Muscle of leg (tissue), 11 donors: ENCODE measurements around the gene ADGRV1. TPM values are rescaled to one million over a fixed set of nuclear protein-coding genes. Genes with fewer than 3 reads are reported as not detected.
"Not testable (repeated sequence)": the region's sequence is repeated elsewhere in the genome, so short reads cannot be mapped to it uniquely, and the experiment has no call there.

Experiments used
- DNase-seq: peaks from one replicate; pipeline ENCODE4 v3.0.0; 2013
- H3K27ac ChIP-seq: one replicate; pipeline ENCODE4 v1.5.1; 2013; ENCODE audit warnings: mild to moderate bottlenecking, low read length, control low read depth
- H3K27me3 ChIP-seq: one replicate; pipeline ENCODE4 v1.6.1; 2013; ENCODE audit warnings: low read length; ENCODE audit not compliant: control insufficient read depth, insufficient read depth
- H3K36me3 ChIP-seq: one replicate; pipeline ENCODE4 v1.6.1; 2013; ENCODE audit warnings: low read length; ENCODE audit not compliant: control insufficient read depth, insufficient read depth
- H3K4me1 ChIP-seq: one replicate; pipeline ENCODE4 v1.6.1; 2013; ENCODE audit warnings: low read length; ENCODE audit not compliant: control insufficient read depth, insufficient read depth
- H3K4me3 ChIP-seq: one replicate; pipeline ENCODE4 v1.5.1; 2013; ENCODE audit warnings: low read length, control low read depth
- H3K9me3 ChIP-seq: replicated peaks from 2 replicates; pipeline ENCODE4 v1.6.1; 2013; ENCODE audit warnings: low read depth, low read length; ENCODE audit not compliant: control insufficient read depth
- WGBS: methylation state at CpG from one replicate; pipeline ENCODE4 v1.1.5; 2013; ENCODE audit warnings: missing lambda C conversion rate; ENCODE audit not compliant: insufficient coverage; 5-methylcytosine and 5-hydroxymethylcytosine counted together
- polyA plus RNA-seq, 8 donors: library from polyadenylated mRNA; unstranded; fragments of 120-200 nt; gene quantifications; one replicate each; pipeline versions ENCODE4 v1.2.1 to v1.2.3, GENCODE V29; 2013; ENCODE audit warnings: inconsistent platforms in 1 of 8, low replicate concordance in 1 of 8; ENCODE audit not compliant: insufficient read length in 8 of 8, insufficient read depth in 1 of 8
- total RNA-seq: library from RNA; stranded (reverse); fragments of 120-200 nt; gene quantifications from one replicate; pipeline ENCODE4 v1.2.4, GENCODE V29; 2013

ADGRV1 gene
- total and polyA plus RNA-seq, 9 donors: 0.49 to 2.5 (median 0.88) TPM

DNA sequence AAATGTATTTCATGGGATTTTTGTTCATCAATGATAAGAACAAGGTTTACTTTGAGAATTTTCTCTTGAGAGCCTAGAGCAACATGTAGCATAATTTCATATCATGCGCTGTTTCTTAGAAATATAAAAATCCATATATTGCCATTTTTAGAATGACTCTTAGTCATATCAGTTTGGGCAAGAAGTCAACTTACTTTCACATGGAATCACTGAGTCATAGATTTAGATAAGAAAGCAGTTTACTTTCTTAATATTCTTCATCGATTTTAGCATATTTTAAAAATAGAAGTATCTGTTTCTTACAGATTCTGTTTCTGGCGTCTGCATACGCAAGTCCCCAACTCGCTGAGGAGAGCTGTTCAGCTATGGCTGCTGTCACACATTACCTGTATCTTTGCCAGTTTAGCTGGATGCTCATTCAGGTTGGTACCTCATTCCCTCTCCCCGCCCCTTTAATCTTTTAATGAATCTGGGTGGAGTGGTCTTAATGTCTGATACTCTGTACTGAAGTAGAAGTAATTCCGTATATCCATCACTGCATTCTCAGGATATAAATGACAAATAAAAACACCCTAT, 406.6 kb downstream of the ADGRV1 start:
- WGBS: 91% methylated on average over 3 of the region's 7 CpGs
- Histone ChIP-seq H3K9me3 (no peaks in the 10 kb centered on the region), H3K4me1 (no peaks in the 10 kb centered on the region), H3K27ac (no peak overlapping the region), H3K36me3 (no peaks in the 10 kb centered on the region), H3K27me3 (no peaks in the 10 kb centered on the region), H3K4me3 (no peak overlapping the region)
- DNase-seq: no peak

DNA sequence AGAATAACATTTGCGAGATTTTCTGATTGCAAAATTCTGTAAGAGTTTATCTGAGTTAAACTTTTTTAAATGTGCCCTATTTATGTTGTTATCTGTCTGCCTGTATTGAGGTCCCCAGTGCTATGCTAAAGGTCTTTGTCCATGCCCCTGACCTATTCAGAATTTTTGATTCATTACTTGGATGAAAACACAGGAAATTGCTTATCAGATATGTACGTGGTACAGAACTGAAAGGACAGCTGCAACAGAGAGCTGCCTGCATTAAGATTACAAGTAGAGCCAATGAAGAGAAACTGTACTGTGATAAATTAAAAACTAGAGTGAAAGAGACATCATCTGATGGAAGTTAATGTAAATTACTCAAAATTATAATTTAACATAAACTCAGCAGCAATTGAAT, 408.8 kb downstream of the ADGRV1 start:
- no peaks in the 10 kb centered on the region for H3K27me3 ChIP-seq
- H3K27ac ChIP-seq: no peak overlapping the region
- no peak overlapping the region for H3K4me3 ChIP-seq
- no peaks in the 10 kb centered on the region for H3K4me1 ChIP-seq
- DNase-seq: no peak
- no peaks in the 10 kb centered on the region for H3K36me3 ChIP-seq
- no CpG with 5 or more reads among the region's 2 CpGs for WGBS
- no peaks in the 10 kb centered on the region for H3K9me3 ChIP-seq

DNA sequence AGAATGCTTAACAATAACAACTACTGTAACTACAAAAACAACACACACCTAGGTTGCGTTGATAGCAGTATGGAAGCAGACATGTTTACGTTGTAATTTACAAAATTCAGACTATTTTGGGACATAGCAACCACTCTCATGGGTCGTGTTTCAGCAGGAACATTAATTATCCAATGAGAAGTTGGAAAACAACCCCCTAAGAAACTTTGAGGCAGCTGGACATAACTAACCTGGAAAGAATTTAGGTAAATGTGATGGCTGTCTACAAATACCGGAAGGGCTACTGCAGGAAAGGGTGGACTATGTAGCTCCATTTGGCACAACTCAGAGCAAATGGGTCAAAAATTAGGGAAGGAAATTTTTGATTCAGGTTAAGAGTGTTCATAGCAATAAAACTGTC, 409.3 kb downstream of the ADGRV1 start:
- no peak for DNase-seq
- Histone ChIP-seq H3K4me1 (no peaks in the 10 kb centered on the region), H3K27ac (no peak overlapping the region), H3K4me3 (no peak overlapping the region), H3K36me3 (no peaks in the 10 kb centered on the region), H3K27me3 (no peaks in the 10 kb centered on the region), H3K9me3 (no peaks in the 10 kb centered on the region)
- 75% methylated on average over 1 of the region's 4 CpGs for WGBS

DNA sequence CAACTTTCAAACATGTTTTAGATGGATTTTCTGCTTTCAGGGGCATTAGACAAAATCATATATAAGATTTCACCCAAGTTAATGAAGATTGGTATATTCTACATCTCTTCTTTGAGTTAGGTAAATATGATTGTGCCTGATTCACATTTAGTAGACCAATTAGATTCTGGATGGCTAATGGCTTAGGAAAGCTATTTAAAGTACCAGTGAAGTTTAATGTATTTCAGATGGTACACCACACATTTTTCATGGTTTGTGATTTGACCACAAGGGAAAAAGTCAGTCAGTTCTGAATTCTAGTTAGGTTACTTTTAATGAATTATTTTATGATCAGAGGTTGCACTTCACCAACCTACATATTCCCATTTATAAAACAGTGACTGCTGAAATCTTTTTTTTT, 409.7 kb downstream of the ADGRV1 start:
- Histone ChIP-seq H3K27ac (no peak overlapping the region), H3K9me3 (no peaks in the 10 kb centered on the region), H3K4me1 (no peaks in the 10 kb centered on the region), H3K27me3 (no peaks in the 10 kb centered on the region), H3K4me3 (no peak overlapping the region), H3K36me3 (no peaks in the 10 kb centered on the region)
- no peak for DNase-seq

DNA sequence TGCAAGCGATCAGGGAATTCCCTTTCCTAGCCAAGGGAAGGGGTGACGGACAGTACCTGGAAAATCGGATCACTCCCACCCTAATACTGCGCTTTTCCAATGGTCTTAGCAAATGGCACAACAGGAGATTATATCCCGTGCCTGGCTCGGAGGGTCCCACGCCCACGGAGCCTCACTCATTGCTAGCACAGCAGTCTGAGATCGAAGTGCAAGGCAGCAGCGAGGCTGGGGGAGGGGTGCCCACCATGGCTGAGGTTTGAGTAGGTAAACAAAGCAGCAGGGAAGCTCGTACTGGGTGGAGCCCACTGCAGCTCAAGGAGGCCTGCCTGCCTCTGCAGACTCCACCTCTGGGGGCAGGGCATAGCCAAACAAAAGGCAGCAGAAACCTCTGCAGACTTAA, 411.3 kb downstream of the ADGRV1 start:
- not testable (repeated sequence) for H3K36me3 ChIP-seq, H3K27ac ChIP-seq, H3K4me3 ChIP-seq, H3K27me3 ChIP-seq, DNase-seq, H3K9me3 ChIP-seq, H3K4me1 ChIP-seq
- 97% methylated on average over 8 of the region's 11 CpGs for WGBS

DNA sequence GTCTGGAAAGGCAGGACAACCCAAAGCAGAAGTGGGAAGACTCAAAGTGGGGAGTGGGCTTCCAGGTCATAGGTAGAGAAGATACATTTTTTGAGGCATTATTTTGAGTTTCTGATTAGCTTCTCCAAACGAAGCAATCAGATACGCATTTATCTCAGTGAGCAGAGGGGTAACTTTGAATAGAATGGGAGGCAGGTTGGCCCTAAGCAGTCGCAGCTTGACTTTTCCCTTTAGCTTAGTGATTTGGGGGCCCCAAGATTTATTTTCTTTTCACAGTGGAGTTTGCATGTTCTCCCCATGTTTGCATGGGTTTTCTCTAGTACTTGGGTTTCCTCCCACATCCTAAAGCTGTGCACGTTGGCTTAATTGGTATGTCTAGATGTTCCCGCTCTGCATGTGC, 422.6 kb downstream of the ADGRV1 start:
- H3K27me3 ChIP-seq: no peaks in the 10 kb centered on the region
- H3K9me3 ChIP-seq: no peaks in the 10 kb centered on the region
- H3K36me3 ChIP-seq: no peaks in the 10 kb centered on the region
- H3K4me3 ChIP-seq: no peak overlapping the region
- no peaks in the 10 kb centered on the region for H3K4me1 ChIP-seq
- no peak overlapping the region for H3K27ac ChIP-seq
- DNase-seq: no peak
- WGBS: 93% methylated on average over 3 of the region's 5 CpGs

DNA sequence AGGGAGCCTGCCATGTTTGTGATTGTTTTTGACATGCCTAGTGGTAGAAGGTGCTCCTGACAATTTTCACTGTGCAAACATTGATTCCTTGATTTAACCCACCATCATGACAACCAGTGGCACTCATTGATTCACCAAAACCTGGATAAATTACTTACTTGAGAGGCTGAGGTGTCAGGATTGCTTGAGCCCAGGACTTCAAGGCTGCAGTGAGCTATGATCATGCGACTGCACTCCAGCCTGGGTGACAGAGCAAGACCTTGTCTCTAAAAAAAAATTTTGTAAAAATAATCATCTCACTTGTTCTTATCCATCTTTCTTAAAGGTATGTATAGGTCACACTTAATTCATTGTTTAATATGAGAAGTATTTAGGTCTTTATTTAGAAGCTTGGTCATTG, 423.2 kb downstream of the ADGRV1 start:
- no CpG with 5 or more reads among the region's 1 CpG for WGBS
- H3K9me3 ChIP-seq: no peaks in the 10 kb centered on the region
- H3K27me3 ChIP-seq: no peaks in the 10 kb centered on the region
- H3K4me1 ChIP-seq: no peaks in the 10 kb centered on the region
- no peak overlapping the region for H3K4me3 ChIP-seq
- DNase-seq: no peak
- no peaks in the 10 kb centered on the region for H3K36me3 ChIP-seq
- H3K27ac ChIP-seq: no peak overlapping the region

DNA sequence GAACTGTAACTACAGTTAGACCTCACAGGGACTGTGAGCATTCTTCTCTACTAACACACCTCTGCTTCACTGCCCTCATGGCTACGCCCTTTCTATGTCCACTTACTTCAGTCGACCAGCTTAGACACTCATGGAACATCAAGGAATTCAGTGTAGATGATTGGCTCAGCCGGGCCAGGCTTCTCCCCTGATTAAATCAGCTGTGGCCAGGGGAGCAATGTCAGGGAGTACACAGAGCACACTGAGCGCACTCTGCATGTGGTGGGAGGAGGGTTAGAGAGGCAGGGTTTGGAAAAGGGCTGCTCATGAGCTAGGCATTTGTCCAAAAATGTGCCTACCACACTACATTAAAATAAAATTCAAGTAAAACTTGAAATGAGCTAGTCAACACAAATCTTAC, 424.0 kb downstream of the ADGRV1 start:
- H3K27ac ChIP-seq: no peak overlapping the region
- no peaks in the 10 kb centered on the region for H3K4me1 ChIP-seq
- no peaks in the 10 kb centered on the region for H3K9me3 ChIP-seq
- no peaks in the 10 kb centered on the region for H3K27me3 ChIP-seq
- no peak overlapping the region for H3K4me3 ChIP-seq
- H3K36me3 ChIP-seq: no peaks in the 10 kb centered on the region
- WGBS: 79% methylated on average over 2 of the region's 4 CpGs
- DNase-seq: no peak

DNA sequence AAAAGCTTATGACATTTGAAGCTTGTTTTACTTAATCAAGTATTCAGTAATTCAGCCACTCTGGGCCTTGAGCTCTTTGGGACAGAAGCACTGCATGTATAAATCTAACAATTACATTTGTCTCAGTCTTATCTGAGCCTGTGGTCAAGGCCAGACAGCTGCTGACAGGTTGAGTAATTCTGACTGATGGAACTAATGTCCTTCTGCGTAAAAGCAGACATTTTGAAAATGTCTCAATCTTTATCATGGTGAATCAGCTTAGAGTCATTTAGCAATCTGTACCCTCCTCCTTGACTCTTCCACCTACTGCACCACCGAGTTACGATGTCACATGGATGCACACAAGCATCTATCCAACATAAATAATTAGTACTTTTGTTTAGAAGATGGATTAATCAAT, 424.6 kb downstream of the ADGRV1 start:
- Histone ChIP-seq H3K4me1 (no peaks in the 10 kb centered on the region), H3K4me3 (no peak overlapping the region), H3K27ac (no peak overlapping the region), H3K27me3 (no peaks in the 10 kb centered on the region), H3K36me3 (no peaks in the 10 kb centered on the region), H3K9me3 (no peaks in the 10 kb centered on the region)
- 40% methylated on average over 1 of the region's 3 CpGs for WGBS
- DNase-seq: peak; percentile 39

DNA sequence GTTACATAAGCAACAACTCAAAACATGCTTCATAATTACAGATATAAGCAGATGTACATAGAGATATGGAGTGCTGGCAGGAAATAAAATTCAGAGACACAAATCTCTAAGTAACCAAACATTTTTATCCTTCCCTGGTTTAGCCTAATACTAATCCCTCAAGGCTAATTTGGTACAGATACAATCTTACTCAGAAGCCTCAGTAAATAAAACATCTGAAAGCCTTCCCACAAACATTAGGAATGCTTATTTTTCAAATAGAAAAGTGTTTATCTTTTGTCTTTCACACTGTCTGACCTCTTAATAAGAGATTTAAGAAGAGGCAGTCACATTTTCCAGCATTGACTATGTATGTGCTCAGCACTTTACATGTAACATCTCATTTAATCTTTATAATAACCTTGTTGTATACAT, 425.1 kb downstream of the ADGRV1 start:
- H3K4me3 ChIP-seq: no peak overlapping the region
- no peak overlapping the region for H3K27ac ChIP-seq
- peak; percentile 19 for DNase-seq
- H3K27me3 ChIP-seq: no peaks in the 10 kb centered on the region
- H3K4me1 ChIP-seq: no peaks in the 10 kb centered on the region
- H3K9me3 ChIP-seq: no peaks in the 10 kb centered on the region
- H3K36me3 ChIP-seq: no peaks in the 10 kb centered on the region

DNA sequence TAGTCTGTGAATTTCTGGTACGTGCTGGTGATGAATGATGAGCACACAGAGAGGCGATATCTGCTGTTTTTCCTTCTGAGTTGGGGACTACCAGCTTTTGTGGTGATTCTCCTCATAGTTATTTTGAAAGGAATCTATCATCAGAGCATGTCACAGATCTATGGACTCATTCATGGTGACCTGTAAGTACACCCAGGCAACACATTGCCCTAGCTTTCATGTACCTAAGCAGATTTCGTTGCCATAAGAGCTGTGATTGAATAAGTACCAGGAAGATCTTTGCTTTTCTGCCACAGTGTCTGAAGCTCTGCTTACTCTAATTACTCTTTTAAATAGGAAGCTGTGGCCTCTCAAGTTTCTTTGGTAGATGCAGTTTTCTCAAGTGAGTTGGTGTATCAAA, 426.7 kb downstream of the ADGRV1 start:
- Histone ChIP-seq H3K4me1 (no peaks in the 10 kb centered on the region), H3K27ac (no peak overlapping the region), H3K4me3 (no peak overlapping the region), H3K27me3 (no peaks in the 10 kb centered on the region), H3K9me3 (no peaks in the 10 kb centered on the region), H3K36me3 (no peaks in the 10 kb centered on the region)
- no CpG with 5 or more reads among the region's 3 CpGs for WGBS
- no peak for DNase-seq
